NCI-H460 (cell line): Measurements from ENCODE around the gene LRP1B. TPM values are rescaled to one million over a fixed set of nuclear protein-coding genes. Genes with fewer than 3 reads are reported as not detected.

ENCODE experiments used
- DNase-seq: peaks from one replicate; pipeline ENCODE4 v3.0.0-alpha.2; 2016; ENCODE audit warnings: low read depth; ENCODE audit errors: extremely low read depth
- total RNA-seq: library from RNA; depleted of rRNA; stranded (reverse); fragments of >200 nt; shearing (Covaris generic); gene quantifications from 2 replicates; pipeline ENCODE4 v1.2.3, GENCODE V29; 2014

LRP1B gene
- total RNA-seq, 1 experiment from 2014 or later: 4.0 TPM

DNA sequence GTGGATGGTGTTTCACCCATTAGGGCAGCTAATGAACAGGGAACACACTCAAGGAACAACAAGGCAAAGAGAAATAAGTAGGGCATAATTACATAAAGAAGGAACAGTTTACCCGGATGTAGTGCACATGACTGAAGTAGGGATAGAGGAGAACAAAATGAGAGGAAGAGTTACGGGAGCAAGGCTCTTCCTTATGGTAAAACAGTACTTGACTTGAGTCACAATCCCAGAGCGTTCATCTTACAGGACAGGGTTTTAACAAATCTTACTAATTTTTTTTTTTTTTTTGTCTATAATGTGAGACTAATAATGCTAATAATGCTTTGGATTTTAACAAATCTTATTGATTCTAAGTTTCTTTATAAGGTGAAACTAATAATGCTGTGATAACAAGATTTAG lies 1329.5 kb downstream of the LRP1B start:
- DNase-seq: no peak

DNA sequence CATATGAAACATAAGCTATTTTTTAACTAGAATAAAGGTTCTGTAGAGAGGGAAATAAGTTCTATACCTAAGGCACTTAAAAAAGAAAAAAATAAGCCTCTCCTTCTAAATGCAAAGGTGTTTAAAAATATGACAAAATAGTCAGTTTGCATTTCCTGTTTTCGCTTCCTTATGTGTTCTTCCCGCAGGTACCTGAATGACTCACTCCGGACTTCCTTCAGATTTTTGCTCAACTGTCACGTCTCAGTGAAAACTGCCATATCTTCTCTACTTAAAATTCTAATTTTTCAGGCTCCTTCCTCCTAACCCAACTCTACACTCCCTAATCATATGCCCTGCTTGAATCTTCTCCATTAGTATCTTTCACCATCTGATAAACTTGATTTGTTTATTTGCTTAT lies 1333.1 kb downstream of the LRP1B start:
- no peak for DNase-seq

DNA sequence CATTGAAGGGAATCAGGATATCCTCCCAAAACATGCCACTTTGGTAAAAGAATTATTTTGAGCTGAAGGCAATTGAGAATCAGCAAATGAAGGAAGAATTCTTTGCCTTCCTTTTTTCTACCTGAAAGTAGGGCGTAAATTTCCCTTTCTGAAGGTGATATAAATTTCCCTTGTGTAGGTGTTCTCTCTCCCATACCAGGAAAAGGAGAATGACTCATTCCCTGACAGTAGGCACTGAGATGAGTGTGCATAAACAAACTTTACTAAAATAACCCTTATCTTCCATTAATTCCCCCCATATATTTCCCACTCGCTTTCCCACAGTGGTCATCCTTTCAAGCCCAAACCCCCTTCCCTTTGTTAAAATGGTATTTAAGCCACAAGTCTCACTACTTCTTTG lies 1339.0 kb downstream of the LRP1B start:
- DNase-seq: no peak

DNA sequence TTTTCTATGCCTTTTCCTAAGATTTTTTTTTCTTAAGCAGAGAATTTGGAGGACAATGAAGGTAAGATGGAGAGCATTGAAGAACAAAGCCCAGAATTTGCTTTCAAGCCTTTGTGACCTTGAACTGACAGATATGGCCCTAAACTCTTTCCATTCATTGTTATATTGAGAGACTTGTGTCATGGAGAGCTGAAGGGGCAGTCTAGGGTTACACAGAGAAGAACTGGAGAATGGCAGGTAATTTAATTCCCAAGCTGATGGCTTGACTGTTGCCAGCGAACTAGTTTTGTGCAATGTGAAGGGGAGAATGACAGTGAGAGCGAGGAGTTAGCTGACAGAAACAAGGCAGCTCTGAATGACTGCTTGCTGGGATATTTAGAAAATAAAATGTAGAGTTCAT lies 1344.2 kb downstream of the LRP1B start:
- DNase-seq: no peak

DNA sequence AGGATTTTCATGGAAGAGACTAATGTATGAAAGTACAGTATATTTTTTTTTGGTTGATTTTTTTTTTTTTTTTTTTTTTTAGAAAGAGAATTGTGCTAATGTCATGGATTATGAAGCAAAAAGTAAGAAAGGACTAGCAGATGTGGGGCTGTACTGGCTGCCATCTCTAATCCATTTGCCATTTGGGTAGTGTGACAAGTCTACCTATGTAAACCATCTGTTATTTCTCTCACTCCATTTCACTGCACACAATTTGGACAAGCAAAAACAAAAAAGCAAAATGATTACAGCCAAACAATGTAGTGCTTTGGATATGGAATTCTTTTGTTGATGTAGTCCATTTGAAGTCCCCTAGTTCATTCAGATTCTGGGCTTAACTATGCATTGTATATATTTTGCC lies 1355.4 kb downstream of the LRP1B start:
- no peak for DNase-seq

DNA sequence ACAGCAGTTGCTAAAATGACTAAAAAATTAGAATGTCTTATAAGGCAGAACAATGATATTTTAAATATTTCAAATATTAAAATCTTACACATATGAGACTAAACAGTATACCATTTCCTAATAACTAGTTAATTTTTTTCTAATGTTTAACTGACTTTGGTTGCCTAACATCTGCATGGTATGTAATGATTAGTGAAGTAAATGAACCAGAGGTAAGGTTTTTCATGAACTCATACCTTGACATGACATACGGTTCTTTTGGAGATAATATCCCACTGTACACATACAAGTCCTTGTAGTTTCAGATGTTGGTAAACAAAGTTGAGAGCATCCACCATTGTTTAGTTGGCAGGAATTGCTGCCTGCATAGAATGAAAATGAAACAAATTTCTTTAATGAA lies 1360.2 kb downstream of the LRP1B start:
- DNase-seq: no peak

DNA sequence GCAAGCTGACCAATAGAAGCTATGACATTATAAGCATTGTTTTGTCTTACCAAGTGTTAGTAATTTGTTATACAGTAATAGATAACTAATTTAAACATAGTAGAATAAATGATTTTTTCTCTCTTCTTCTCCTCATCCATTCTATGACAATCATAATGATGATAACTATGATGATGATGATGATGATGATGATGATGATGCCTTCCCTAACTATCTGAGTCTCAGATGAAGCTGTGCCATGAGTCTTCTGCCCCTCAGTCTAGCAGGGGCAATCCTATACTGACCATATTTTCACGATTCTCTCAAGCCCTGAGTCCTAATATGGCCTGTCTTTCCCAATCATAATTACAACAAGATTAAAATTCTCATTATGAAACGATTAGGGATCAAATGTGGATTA lies 1369.0 kb downstream of the LRP1B start:
- no peak for DNase-seq

DNA sequence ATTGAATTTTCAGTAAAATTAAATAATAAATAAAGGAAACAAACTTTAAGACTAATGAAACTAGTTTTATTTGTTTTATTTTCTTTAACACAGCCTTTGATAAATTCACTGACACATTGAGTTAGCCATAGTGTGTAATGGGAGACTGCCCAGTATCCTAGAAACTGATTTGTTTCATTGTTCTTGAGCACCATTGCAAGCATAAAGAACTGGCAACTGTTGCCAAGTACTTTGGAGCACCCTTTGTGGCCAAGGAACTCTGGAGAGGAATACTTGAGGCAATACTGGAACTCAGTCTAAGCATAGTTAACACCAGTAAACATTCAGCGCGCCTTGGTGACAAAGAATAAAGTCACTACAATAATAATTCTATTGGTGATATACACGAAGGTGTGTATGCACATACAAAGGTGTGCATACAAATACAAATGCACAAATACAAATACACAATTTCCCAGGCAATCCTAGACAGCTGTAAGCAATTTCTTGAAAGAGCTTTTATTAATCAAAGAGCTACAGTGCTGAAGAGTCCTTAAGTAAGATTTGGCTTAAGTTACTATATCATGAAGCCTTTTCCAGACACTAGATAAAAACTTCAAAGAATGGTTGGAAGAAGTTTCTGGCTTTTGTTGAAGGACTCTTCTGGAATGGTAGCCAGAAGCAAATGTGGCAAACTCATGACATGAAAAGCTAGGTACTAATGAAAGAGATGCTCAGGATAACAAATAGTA lies 1371.2 kb downstream of the LRP1B start:
- no peak for DNase-seq

DNA sequence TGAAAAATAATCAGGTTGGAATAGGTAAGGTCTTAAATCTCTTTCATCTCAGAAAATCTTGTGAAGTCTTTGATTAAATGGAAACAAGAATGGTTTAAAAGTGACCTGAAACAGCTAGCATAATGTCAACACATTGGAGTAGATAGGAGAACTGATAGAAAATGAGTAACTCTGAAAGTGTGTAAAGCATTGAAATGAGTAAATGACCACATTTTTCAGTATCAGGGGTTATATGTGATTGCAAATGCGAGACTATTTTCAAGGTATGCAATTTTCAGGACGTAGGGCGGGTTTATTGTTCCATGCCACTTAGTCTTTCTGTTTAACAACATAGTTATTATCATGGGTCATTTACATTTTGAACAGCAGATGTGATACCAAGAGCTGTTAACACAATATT lies 1383.2 kb downstream of the LRP1B start:
- no peak for DNase-seq

DNA sequence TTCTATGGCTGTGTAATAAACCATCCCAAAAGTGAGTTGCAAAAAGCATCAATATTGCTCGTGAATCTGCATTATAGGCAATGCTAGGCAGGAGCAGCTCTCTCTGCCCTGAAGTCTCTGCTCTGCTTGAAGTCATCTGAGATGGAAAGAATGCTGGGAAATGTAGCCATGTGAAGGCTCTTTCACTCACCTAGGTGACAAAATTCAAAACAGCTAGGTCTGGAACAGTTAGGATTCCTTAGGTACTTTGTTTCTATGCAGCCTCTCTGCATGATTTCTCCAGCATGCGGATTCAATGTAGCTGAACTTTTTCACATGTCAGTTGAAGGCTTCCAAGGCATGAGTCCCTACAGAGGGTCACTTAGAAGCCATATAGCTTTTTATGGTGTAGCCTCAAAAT lies 1383.7 kb downstream of the LRP1B start:
- DNase-seq: no peak

DNA sequence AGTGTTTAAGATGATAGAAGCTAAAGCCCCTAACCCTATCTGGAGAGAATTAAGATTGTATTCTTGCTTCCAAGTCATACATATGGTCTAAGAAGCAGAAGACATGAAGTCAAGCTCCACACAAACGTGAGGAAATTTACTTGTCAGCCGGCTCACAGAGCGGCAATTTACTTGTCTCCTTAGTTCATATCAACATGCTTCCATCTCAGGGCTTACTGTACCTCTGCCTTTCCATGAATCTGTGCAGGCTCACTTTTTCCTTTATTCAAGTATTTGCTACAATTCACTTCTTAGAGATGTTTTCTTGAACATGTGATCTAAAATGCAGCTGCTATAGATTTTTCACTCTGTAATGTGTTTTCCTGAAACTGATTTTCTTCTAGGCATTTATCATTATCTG lies 1386.4 kb downstream of the LRP1B start:
- no peak for DNase-seq

DNA sequence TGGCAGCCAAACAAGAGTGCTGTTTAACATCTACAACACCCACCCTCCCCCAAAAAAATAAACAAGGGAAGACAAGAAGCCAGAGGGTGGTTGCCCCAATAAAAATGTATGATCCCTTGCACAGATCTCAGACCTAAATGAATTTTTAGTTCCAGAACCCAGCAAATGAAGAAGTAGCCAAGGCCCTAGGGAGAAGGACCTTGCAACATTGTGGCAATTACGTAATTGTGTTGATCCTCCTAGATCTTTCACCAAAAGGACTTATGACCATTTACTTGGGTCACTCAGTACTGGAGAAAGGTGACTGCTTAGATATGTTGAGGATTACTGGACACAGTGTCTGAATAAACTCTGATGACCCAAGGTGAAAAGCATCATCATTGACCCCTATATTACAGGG lies 1393.8 kb downstream of the LRP1B start:
- no peak for DNase-seq

DNA sequence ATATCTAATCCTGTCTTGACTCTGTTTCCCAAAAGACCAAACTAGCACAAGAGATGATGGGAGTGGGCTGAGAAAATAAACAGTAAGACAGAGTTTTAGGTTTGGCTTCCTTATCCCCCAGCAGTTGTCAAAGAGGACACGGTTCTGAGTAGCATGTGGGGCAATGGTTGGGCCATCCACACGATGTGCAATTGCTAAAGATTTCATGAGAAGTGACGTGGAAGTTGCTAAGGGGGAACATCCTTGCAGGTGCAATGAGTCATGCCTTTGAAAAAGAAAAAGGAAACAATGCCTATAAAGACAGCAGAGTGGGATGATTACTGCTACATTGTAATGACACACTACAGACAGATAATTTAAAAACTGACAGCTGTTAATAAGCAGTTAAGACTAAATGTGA lies 1395.8 kb downstream of the LRP1B start:
- DNase-seq: no peak

DNA sequence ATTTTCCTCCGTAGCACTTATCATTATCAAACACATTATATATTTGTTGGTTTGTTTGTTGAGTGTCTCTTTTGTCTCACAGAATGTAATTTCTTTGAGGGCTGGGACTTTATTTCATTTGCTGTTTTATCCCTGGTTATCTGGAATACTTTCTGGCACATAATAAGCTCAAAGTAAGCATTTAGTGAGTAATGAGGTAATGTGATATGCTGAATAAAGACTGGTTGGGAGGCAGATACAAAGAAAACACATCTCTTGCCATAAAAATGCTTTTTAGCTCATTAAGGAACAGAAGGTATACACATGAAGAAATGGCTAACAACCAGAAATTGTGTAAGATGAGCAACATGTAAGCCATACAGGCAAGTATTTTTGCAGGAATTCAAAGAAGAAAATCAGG lies 1411.8 kb downstream of the LRP1B start:
- DNase-seq: no peak

DNA sequence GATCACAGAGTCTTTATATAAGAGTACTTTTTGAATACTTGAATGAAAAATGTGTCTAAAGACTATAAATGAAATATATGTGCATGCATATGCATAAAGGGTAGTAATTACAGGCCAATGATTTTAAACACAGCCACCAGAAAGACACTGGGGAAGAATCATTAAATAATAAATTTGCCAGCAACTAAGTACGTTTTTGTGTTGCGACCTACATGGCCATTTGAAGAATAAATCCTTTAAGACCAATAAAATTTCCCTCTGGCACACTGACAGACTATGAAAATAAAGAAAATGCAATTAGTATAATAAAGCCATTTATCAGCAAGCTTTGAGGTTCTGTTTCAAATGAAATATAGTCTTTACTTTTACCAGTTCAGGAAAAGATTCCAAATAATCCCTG lies 1413.3 kb downstream of the LRP1B start:
- no peak for DNase-seq

DNA sequence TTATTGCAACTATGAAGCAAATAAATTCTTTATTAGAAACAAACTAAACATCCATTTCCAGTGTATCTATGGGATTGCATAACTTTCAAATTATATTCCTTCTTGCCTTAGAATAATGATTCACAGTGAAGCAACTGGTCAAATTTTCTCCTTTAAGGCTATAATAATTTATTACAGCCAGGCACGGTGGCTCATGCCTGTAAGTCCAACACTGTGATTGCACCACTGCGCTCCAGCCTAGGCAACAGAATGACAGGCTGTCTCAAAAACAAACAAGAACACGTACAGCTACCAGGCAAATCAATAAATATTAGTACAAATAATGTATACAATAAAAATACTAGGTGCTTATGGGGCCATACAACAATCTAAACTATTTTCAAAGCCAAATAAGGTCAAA lies 1416.2 kb downstream of the LRP1B start:
- DNase-seq: no peak

DNA sequence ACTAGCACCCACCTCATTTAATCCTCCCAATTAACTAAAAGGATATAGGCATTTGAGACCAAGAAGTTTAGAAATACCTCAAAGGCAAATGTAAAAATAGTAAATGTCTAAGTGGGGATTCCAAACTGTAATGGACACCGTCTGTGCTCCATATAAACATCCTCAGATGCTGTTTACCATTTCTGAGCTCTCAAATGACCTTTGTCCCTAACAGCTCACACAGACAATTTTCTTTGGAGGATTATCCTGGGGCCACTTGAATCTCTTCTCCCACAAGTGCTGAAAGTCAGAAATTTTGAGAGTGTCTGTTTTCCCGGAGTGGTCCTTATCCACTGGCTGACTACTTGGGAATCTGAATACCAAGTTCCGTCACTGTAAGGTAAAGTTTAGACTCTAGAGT lies 1418.9 kb downstream of the LRP1B start:
- no peak for DNase-seq

DNA sequence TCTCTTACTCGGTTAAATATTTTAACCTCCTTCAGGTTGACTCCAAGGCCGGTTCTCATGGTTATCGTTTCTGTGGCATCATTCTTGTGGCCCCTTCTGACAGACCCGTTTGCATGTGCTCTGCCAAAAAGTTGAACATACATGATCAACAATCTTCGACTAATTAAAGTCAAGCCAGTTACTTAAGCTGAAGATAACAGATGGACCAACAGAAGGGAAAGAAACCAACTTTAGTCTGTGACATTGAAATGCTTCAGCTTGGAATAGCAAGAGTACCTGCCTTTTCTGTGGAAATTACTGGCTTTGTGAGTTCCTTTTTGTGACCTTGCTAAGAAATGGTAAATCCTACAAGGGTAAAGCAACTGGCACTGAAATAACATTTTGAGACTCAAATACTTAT lies 1429.1 kb downstream of the LRP1B start:
- DNase-seq: no peak

DNA sequence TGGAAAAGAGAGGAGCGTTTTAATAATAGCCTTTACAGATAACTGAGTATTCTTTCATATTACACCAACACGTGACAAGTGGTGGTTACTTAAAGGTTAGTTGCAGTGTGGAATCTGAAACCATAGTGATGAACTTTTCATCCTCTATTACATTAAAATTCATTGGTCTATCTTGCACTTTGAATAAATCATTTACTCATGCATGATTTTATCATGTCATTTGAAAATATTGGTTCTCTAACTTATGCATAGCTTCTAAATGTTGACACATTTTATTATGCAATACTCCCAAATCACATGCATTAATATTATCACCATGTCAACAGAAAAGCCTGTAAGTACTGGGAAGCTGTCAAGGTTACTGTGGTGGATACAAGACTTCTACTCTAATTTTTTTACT lies 1432.2 kb downstream of the LRP1B start:
- DNase-seq: no peak

DNA sequence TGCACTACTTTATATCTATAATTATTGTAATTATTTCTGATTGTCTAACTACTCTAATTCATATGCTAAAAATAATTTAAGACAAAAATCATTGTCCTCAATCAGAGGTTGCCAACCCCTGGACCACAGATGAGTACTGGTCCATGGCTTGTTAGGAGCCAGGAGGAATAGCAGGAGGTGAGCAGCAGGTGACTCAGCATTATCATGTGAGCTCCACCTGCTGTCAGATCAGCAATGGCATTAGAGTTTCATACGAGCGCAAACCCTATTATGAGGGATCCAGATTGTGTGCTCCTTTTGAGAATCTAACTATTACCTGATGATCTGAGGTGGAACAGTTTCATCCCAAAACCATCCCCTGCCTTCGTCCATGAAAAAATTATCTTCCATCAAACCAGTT lies 1434.4 kb downstream of the LRP1B start:
- no peak for DNase-seq

DNA sequence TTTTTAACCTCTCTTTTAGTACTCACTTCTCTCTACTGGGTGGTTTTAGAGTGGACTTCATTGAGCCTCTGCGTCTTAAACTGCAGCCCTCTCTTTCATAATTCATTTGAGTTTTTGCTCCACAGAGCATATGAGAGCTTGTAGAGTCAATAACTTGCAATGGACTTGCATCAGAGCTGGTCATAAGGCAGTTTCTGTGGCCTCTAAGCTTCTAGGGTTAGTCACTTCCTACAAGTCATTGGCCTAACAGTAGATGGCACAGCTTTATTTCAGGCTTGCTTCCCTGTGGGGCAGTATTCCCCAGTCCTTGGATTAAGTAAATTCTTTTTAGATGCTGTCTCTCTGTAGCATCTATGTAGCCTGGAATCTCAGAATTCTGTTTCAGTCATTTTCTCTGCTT lies 1435.7 kb downstream of the LRP1B start:
- DNase-seq: peak; percentile 86

DNA sequence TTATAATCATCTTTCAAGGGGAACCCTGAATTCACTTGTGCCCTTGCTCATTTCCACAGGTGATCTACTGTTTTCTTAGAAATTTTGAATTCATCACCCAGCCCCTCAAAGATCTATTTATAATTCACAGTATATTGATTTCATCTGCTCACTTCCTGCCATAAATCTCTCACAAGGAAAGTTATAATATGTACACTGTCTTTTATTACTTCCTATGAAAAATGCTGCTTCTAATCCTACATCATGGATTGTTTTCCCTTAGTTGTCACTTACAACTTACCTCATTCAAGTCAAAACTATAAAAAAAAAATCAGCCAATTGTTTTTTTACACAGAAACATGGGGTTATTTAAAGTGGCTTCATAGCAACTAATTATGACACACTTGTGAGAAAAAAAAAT lies 1443.0 kb downstream of the LRP1B start:
- DNase-seq: no peak

DNA sequence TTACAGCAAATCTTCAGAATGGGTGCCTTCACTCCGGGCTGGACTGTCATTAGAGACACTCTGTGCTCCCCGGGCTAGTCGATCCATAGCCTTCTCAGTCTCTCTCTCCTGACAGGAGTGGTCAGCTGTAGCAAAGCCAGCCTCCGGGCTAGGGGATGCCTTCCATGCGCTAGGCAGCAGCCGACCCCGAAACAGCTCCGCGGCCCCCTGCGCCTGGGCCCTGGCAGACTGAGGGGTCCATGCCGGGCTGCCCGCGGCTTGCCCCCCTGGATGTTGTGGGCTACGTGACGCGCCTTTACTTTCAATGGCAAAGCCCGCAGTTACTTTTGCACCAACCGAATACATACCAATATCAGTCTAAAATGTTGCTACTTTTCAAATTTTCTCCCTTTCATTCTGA lies 1447.2 kb downstream of the LRP1B start:
- no peak for DNase-seq
